MM.1S (cell line): ENCODE measurements around the gene DAAM2.

Experiments
- EZH2 ChIP-seq: fragments of 300-600 bp; sonication (generic); optimal IDR thresholded peaks from 2 replicates; pipeline ENCODE3; 2017; ENCODE audit warnings: low read depth, mild to moderate bottlenecking, antibody characterized with exemption, low read length, mixed read lengths
- TF ChIP-seq, protein P1 (sequence below): fragments of 300-600 bp; sonication (generic); IDR thresholded peaks from 2 replicates; pipeline ENCODE4 v1.5.1; 2016; ENCODE audit warnings: antibody characterized with exemption, low read length, mixed read lengths

DNA sequence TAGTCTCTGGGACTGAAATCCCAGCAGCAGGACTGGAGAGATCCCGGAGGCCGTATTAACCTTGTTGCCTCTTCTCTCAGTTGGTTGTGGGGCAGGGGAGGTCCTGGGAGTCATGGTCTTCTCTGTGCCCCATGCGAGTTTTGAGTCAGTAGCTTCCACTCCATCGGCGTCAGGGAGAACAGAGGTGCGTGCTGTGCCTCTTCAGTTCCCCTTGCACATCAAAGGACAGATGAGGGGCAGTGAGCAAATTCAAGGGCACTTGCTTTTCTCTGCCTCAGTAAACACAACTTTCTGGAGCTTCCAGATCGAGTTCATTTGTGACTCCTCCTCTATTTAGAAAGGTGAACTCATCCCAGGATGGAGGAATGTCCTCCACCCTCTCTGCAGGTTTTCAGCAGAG, 93.5 kb downstream of the DAAM2 start:
- TF ChIP-seq, protein P1, sequence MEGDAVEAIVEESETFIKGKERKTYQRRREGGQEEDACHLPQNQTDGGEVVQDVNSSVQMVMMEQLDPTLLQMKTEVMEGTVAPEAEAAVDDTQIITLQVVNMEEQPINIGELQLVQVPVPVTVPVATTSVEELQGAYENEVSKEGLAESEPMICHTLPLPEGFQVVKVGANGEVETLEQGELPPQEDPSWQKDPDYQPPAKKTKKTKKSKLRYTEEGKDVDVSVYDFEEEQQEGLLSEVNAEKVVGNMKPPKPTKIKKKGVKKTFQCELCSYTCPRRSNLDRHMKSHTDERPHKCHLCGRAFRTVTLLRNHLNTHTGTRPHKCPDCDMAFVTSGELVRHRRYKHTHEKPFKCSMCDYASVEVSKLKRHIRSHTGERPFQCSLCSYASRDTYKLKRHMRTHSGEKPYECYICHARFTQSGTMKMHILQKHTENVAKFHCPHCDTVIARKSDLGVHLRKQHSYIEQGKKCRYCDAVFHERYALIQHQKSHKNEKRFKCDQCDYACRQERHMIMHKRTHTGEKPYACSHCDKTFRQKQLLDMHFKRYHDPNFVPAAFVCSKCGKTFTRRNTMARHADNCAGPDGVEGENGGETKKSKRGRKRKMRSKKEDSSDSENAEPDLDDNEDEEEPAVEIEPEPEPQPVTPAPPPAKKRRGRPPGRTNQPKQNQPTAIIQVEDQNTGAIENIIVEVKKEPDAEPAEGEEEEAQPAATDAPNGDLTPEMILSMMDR, result no peak
- no peak for TF ChIP-seq EZH2
